Measurements from ENCODE around the gene ATIC. TPM values are rescaled to one million over a fixed set of nuclear protein-coding genes. Genes with fewer than 3 reads are reported as not detected.

The ATIC gene
- polyA plus RNA-seq, 3 donors: 20.8 to 32.3 (median 21.6) TPM

DNA sequence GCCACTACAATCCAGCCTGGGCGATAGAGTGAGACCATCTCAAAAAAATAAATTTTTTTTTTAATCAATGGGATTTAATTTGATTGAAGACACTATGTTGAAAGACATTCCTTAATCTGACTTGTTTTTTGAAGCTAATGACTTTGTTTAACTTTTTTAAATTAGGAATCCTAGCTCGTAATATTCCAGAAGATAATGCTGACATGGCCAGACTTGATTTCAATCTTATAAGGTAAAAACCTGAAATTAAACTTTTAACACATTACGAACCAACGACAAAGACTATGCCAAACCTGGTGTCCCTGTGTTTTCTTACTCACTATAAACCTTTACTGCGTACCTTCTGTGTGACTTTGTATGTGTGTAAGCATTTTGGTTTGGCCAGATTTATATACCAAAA, 7.6 kb downstream of the ATIC start:
- WGBS (ENCODE audit: insufficient coverage): no CpG with 5 or more reads among the region's 5 CpGs
- intact Hi-C loops (cut with micrococcal nuclease): no loop called here
- Histone ChIP-seq H2AFZ (ENCODE audit: insufficient read depth, low read depth, low read length, poor library complexity, severe bottlenecking) (no peak overlapping the region), H3K79me2 (ENCODE audit: insufficient read depth, low read length) (no peaks in the 10 kb centered on the region), H3K9me3 (replicated peaks in 1 of 2; ENCODE audit: control insufficient read depth in 1 of 2, insufficient read depth in 1 of 2, low read length in 2 of 2) (no peaks in the 10 kb centered on the region), H3K27me3 (ENCODE audit: control insufficient read depth in 2 of 2, insufficient read depth in 2 of 2, low read length in 2 of 2) (no peaks in the 10 kb centered on the region), H3K4me3 (replicated peaks in 1 of 3; ENCODE audit: low read depth in 2 of 3, low read length in 3 of 3) (no peak overlapping the region), H3K9ac (ENCODE audit: insufficient read depth, low read length, poor library complexity, severe bottlenecking) (no peak overlapping the region), H3K27ac (ENCODE audit: low read depth in 1 of 2, low read length in 2 of 2) (no peak overlapping the region), H3K4me2 (replicated peaks; ENCODE audit: extremely low read depth, low read length, poor library complexity, severe bottlenecking) (no peak overlapping the region), H4K20me1 (ENCODE audit: insufficient read depth, low read length) (no peaks in the 10 kb centered on the region), H3K36me3 (replicated peaks in 1 of 2; ENCODE audit: control insufficient read depth in 1 of 2, insufficient read depth in 2 of 2, low read length in 2 of 2) (peaks cover 31 to 55% of the 10 kb centered on the region in 2 donors), H3K4me1 (ENCODE audit: control insufficient read depth in 1 of 2, insufficient read depth in 2 of 2, low read length in 2 of 2) (no peaks in the 10 kb centered on the region)
- peaks cover 0 to 1% (median 0%) of the 10 kb centered on the region in 7 donors for H3K9me3 Mint-ChIP-seq
- TF ChIP-seq, protein P1, sequence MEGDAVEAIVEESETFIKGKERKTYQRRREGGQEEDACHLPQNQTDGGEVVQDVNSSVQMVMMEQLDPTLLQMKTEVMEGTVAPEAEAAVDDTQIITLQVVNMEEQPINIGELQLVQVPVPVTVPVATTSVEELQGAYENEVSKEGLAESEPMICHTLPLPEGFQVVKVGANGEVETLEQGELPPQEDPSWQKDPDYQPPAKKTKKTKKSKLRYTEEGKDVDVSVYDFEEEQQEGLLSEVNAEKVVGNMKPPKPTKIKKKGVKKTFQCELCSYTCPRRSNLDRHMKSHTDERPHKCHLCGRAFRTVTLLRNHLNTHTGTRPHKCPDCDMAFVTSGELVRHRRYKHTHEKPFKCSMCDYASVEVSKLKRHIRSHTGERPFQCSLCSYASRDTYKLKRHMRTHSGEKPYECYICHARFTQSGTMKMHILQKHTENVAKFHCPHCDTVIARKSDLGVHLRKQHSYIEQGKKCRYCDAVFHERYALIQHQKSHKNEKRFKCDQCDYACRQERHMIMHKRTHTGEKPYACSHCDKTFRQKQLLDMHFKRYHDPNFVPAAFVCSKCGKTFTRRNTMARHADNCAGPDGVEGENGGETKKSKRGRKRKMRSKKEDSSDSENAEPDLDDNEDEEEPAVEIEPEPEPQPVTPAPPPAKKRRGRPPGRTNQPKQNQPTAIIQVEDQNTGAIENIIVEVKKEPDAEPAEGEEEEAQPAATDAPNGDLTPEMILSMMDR (IDR thresholded peaks at IDR 0.05): no peak
- H3K36me3 Mint-ChIP-seq: peaks cover 52 to 57% of the 10 kb centered on the region in 2 donors
- no peak for DNase-seq
- no peaks in the 10 kb centered on the region for H3K27me3 Mint-ChIP-seq (ENCODE audit: low read depth in 3 of 3)
- no peak overlapping the region for H3K27ac Mint-ChIP-seq
- no peak overlapping the region for H3K4me3 Mint-ChIP-seq
- peaks cover 2% of the 10 kb centered on the region for H3K4me1 Mint-ChIP-seq

DNA sequence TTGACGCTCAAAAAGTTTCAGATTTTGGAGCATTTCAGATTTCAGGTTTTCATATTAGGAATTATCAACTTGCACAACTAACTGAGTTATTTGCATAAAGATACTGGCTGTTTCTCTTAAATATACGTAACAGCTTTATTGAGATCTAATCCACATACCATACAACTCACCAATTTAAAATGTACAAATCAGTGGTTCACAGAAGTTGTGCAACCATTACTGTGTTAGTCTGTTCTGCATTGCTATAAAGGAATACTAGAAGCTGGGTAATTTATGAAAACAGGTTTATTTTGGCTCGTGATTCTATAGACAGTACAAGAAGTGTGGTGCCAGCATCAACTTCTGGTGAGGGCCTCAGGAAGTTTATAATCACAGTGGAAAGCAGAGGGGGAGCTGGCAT, 8.2 kb downstream of the ATIC start:
- no peaks in the 10 kb centered on the region for H4K20me1 ChIP-seq (ENCODE audit: insufficient read depth, low read length)
- H3K79me2 ChIP-seq (ENCODE audit: insufficient read depth, low read length): no peaks in the 10 kb centered on the region
- WGBS (ENCODE audit: insufficient coverage): 100% methylated on average over 2 of the region's 3 CpGs
- TF ChIP-seq, protein P1 (IDR thresholded peaks at IDR 0.05): no peak
- H3K36me3 ChIP-seq (replicated peaks in 1 of 2; ENCODE audit: control insufficient read depth in 1 of 2, insufficient read depth in 2 of 2, low read length in 2 of 2): peaks cover 31 to 58% of the 10 kb centered on the region in 2 donors
- H3K9ac ChIP-seq (ENCODE audit: insufficient read depth, low read length, poor library complexity, severe bottlenecking): no peak overlapping the region
- H3K4me1 ChIP-seq (ENCODE audit: control insufficient read depth in 1 of 2, insufficient read depth in 2 of 2, low read length in 2 of 2): no peaks in the 10 kb centered on the region
- no peak overlapping the region for H3K27ac ChIP-seq (ENCODE audit: low read depth in 1 of 2, low read length in 2 of 2)
- no peak overlapping the region for H3K4me2 ChIP-seq (replicated peaks; ENCODE audit: extremely low read depth, low read length, poor library complexity, severe bottlenecking)
- Mint-ChIP-seq H3K27ac (no peak overlapping the region), H3K9me3 (peaks cover 0 to 1% (median 0%) of the 10 kb centered on the region in 7 donors), H3K4me1 (peaks cover 2% of the 10 kb centered on the region), H3K27me3 (ENCODE audit: low read depth in 3 of 3) (no peaks in the 10 kb centered on the region), H3K36me3 (peaks cover 54 to 57% of the 10 kb centered on the region in 2 donors), H3K4me3 (no peak overlapping the region)
- H3K9me3 ChIP-seq (replicated peaks in 1 of 2; ENCODE audit: control insufficient read depth in 1 of 2, insufficient read depth in 1 of 2, low read length in 2 of 2): no peaks in the 10 kb centered on the region
- no peak for DNase-seq
- no peak overlapping the region for H3K4me3 ChIP-seq (replicated peaks in 1 of 3; ENCODE audit: low read depth in 2 of 3, low read length in 3 of 3)
- no peaks in the 10 kb centered on the region for H3K27me3 ChIP-seq (ENCODE audit: control insufficient read depth in 2 of 2, insufficient read depth in 2 of 2, low read length in 2 of 2)
- intact Hi-C loops (cut with micrococcal nuclease): no loop called here
- no peak overlapping the region for H2AFZ ChIP-seq (ENCODE audit: insufficient read depth, low read depth, low read length, poor library complexity, severe bottlenecking)
